Stimulated activated naive B cell treated with anti-CD40 and anti-IgM and Interleukin-4, amounts not matched to agents 10 μg/mL and 1 μg/mL and 100 μg/mL, for 72 hours (primary cell): ENCODE measurements around the gene LGALS12.

Source experiments
- ATAC-seq, 2 donors: fragments of 150-1000 bp; cut with Tn5 transposase; replicated peaks; 2 replicates each; pipeline ENCODE4 v1.10.0; 2021; ENCODE audit warnings: moderate library complexity in 1 of 2
- DNase-seq: peaks from one replicate; pipeline ENCODE4 v3.0.0; 2021
- H3K27ac Mint-ChIP-seq: one replicate; pipeline ENCODE4 v1.8.0; 2022; ENCODE audit warnings: mild to moderate bottlenecking, mixed read lengths
- H3K27me3 Mint-ChIP-seq, 2 donors: one replicate each; pipeline ENCODE4 v1.8.0; 2022; ENCODE audit warnings: mixed read lengths in 2 of 2
- H3K36me3 Mint-ChIP-seq, 2 donors: one replicate each; pipeline ENCODE4 v1.8.0; 2022; ENCODE audit warnings: mixed read lengths in 2 of 2, mild to moderate bottlenecking in 1 of 2
- H3K4me1 Mint-ChIP-seq, 2 donors: one replicate each; pipeline ENCODE4 v1.8.0; 2022; ENCODE audit warnings: mixed read lengths in 2 of 2, mild to moderate bottlenecking in 1 of 2
- H3K4me3 Mint-ChIP-seq, 2 donors: one replicate each; pipeline ENCODE4 v1.8.0; 2022; ENCODE audit warnings: mild to moderate bottlenecking in 2 of 2, mixed read lengths in 2 of 2, moderate library complexity in 1 of 2
- H3K9me3 Mint-ChIP-seq, 2 donors: one replicate each; pipeline ENCODE4 v1.8.0; 2022; ENCODE audit warnings: mixed read lengths in 2 of 2, mild to moderate bottlenecking in 1 of 2

LGALS12 gene

DNA sequence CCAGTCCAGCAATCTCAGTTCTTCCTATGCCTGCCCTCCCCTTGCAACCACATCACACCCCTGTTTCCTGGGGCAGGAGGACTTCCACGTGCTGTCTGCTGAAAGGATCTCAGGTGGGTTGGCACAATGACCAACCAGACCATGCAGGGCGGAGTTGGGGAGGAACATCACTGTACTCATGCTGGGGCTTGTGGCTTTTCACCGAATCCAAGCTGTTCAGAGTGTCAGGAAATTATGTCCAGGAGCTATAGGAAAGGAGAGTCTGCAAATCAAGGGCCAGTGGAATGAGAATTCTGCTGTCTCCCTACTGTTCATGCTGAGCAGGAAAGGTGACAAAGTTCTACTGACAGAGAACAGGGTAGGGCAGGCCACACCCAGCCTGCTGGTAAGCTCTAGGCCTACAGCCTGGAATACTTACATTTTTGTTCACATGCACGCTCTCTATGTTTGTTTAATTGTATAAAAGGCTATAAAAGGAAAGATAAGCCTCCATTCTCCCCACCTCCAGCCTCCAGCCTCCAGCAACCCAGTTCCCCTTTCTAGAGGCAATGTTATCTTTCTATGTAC, 59.0 kb downstream of the LGALS12 start:
- ATAC-seq (no peak), DNase-seq (no peak)
- Mint-ChIP-seq H3K27me3 (peaks cover 2 to 12% of the 10 kb centered on the region in 2 donors), H3K27ac (no peak overlapping the region), H3K4me1 (peaks cover 22 to 31% of the 10 kb centered on the region in 2 donors), H3K9me3 (no peaks in the 10 kb centered on the region), H3K36me3 (no peaks in the 10 kb centered on the region), H3K4me3 (no peak overlapping the region)
